GM10266 (cell line): ENCODE measurements around the gene PKP4.
"Not testable (repeated sequence)": the region's sequence is repeated elsewhere in the genome, so short reads cannot be mapped to it uniquely, and the experiment has no call there.

ENCODE experiments used
- DNase-seq: peaks from one replicate; pipeline ENCODE4 v3.0.0; 2012; ENCODE audit errors: extremely low spot score
- TF ChIP-seq, protein P1 (sequence below): IDR thresholded peaks from 2 replicates; pipeline ENCODE4 v1.5.1; 2012; ENCODE audit warnings: mild to moderate bottlenecking, low read depth; ENCODE audit not compliant: control insufficient read depth, insufficient read depth; ENCODE audit errors: missing control alignments

Gene PKP4

DNA sequence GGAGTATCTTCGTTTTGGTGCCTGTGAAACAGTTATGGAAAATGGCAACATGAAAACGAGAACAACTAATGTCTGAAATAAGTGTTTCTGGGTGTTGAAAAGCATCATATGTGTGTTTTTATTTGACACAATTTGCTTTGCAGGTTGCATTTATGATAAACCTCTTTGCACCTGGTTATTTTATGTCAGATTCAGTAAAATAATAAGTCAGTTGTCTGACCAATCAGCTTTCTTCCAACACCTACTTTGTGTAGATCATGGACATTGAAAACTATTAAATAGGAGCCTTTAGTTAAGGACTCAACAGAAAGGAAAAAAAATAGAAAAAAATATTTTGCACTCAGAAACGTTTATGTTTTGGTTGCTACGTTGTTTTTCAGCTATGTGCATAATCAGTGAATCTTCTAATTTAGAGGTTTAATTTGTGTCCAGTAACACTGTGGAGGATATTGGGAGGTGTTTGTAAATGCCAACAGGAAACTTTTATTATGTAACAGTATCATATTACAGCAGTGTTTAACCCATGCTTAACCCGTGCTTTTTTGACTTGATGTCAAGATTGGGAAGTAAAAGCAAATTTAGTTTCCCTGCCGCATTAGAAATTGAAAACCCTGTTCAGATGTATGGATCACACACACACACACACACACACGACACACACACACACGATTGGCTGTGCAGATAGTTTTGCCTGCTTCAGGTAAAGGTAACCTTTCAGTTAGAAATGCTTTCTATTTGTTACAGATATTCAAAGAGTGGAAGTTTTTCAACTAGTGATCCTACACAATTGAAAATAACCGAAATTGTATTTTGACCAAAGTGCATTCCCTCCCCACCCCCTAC lies 2.6 kb downstream of the PKP4 start:
- TF ChIP-seq, protein P1, sequence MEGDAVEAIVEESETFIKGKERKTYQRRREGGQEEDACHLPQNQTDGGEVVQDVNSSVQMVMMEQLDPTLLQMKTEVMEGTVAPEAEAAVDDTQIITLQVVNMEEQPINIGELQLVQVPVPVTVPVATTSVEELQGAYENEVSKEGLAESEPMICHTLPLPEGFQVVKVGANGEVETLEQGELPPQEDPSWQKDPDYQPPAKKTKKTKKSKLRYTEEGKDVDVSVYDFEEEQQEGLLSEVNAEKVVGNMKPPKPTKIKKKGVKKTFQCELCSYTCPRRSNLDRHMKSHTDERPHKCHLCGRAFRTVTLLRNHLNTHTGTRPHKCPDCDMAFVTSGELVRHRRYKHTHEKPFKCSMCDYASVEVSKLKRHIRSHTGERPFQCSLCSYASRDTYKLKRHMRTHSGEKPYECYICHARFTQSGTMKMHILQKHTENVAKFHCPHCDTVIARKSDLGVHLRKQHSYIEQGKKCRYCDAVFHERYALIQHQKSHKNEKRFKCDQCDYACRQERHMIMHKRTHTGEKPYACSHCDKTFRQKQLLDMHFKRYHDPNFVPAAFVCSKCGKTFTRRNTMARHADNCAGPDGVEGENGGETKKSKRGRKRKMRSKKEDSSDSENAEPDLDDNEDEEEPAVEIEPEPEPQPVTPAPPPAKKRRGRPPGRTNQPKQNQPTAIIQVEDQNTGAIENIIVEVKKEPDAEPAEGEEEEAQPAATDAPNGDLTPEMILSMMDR: no peak
- DNase-seq: no peak

DNA sequence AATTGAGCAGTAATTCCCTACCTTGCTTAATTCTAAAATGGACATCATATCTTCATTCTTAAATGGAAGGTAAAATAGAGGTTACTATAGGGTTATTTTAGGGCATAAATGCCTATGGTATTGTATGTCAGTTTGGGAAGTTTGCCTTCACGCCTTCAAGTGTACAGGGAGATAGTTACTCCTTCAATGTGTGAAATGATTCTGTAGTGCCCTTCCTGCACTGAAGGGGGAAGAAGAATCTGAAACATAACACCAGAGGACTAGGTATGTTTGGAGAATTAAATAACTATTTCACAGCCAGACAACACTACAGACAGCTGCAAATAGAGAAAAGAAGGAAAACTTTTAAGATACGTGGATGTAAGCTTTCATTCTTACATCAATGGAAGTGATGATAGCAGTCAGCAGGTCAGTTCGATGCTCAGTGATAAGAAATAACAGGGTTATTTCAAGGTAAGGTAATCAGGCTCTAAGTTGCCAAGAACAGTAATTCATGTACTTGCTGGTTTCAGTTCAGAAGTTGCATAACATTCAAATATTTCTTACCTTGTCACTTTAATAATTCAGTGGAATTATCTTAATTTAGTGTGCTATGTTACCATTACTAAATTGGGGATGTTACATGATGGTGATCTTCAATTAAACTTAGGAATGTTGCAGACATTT lies 4.0 kb downstream of the PKP4 start:
- TF ChIP-seq, protein P1: peak; percentile 23
- DNase-seq: no peak

- DNase-seq: no peak
- TF ChIP-seq, protein P1: no peak
These were observed 6.8 kb downstream of the PKP4 start for GRCh38 chr2:158463496-158464095.

DNA sequence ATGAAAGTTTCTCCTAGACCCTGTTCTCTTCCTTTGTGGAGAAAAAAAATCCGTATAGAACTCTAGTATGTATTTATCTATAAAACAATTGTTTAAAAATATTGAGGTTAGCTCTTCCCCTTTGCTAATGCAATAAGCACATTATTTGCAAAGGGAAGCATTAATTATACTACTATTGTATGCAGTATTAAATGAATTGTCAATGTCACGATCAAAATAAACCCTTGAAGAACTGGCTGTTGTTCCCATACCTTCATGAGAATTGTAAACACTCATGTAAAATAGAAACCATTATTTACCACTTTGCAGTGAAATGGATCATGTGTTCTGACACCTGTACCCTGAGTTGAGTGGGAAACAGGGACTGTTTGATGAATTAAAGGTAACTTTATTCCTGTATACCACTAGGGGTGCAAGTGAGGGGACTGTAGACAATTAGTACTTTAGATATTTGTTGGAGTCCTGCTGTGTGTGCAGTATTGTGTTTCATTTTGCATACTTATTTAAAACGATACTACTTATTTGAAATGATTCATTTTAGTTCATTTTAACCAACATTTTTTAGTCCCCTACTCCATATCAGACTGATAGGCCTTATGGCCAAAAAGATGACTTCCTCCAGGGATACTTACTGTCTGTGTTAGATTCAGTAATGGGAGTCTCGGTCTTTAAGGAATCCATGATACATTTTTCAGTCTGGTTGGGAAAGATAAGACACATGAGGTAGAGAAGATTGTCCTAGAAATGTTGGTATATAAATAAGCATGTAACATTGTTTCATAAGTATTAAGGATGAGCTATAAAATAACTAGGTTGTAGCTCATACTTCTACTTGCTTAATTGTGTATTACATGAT lies 7.9 kb downstream of the PKP4 start:
- TF ChIP-seq, protein P1: peak; percentile 33
- DNase-seq: peak; percentile 14

GRCh38 chr2:158467248-158467647 lies 10.5 kb downstream of the PKP4 start:
- DNase-seq: no peak
- TF ChIP-seq, protein P1: no peak

- DNase-seq: not testable (repeated sequence)
These were observed 16.1 kb downstream of the PKP4 start for GRCh38 chr2:158472829-158473228.

- not testable (repeated sequence) for DNase-seq
These were observed 16.5 kb downstream of the PKP4 start for GRCh38 chr2:158473300-158473699.
